ENCODE data around the gene SLC66A2.

DNA sequence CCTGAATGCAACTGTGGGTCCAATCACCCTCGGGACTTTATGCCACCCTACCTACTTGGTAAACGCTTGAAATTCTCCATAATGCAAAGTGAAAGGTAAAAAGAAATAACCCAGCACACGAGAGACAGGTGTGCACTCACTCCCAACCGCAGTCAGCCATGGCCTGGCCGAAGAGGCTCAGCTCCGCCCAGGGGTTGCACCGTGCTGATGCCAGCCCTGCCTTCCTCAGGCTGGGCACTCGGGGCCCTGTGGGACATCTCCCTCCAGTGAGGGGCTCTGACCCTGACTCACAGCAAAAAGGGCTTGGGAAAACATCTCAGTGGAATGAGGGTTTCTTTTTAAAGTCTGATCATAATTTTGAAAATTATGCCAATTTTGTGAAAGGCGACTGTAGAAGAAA lies 13.3 kb downstream of the SLC66A2 start:
- TF ChIP-seq, protein P1, sequence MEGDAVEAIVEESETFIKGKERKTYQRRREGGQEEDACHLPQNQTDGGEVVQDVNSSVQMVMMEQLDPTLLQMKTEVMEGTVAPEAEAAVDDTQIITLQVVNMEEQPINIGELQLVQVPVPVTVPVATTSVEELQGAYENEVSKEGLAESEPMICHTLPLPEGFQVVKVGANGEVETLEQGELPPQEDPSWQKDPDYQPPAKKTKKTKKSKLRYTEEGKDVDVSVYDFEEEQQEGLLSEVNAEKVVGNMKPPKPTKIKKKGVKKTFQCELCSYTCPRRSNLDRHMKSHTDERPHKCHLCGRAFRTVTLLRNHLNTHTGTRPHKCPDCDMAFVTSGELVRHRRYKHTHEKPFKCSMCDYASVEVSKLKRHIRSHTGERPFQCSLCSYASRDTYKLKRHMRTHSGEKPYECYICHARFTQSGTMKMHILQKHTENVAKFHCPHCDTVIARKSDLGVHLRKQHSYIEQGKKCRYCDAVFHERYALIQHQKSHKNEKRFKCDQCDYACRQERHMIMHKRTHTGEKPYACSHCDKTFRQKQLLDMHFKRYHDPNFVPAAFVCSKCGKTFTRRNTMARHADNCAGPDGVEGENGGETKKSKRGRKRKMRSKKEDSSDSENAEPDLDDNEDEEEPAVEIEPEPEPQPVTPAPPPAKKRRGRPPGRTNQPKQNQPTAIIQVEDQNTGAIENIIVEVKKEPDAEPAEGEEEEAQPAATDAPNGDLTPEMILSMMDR (IDR thresholded peaks at IDR 0.05), result no peak
- TF ChIP-seq POLR2A (IDR thresholded peaks at IDR 0.05), result no peak

Measured in adrenal gland (tissue), 5 donors.